Measurements from ENCODE around the gene SPRR2D.
"Not testable (repeated sequence)": the region's sequence is repeated elsewhere in the genome, so short reads cannot be mapped to it uniquely, and the experiment has no call there.

Gene SPRR2D

GRCh38 chr1:153040950-153041631 is at the start of gene SPRR2D:
SPRR2D (minus strand) TSS chr1:153041120; CDS start chr1:153040346, 774 bp downstream.
- DNase-seq: no peak

- no peak for DNase-seq
Measured at GRCh38 chr1:153087652-153088051, 46.7 kb upstream of the SPRR2D start.

- DNase-seq: no peak
Measured at GRCh38 chr1:153081736-153082135, 40.8 kb upstream of the SPRR2D start.

- DNase-seq: no peak
Measured at GRCh38 chr1:153072806-153073726, 32.1 kb upstream of the SPRR2D start.

- DNase-seq: no peak
Measured at GRCh38 chr1:153071511-153071910, 30.6 kb upstream of the SPRR2D start, which contains the start of gene SPRR2B. SPRR2B (minus strand) TSS chr1:153071611; CDS start chr1:153070839, 772 bp downstream.

GRCh38 chr1:153070243-153070642 is 29.3 kb upstream of the SPRR2D start:
- DNase-seq: no peak

GRCh38 chr1:153058826-153059784 is 18.2 kb upstream of the SPRR2D start:
- no peak for DNase-seq

GRCh38 chr1:153058154-153058553 is 17.2 kb upstream of the SPRR2D start:
- no peak for DNase-seq

GRCh38 chr1:153057375-153057774 is 16.5 kb upstream of the SPRR2D start, which contains the start of gene SPRR2A:
SPRR2A (minus strand) TSS chr1:153057512; CDS start chr1:153056735, 777 bp downstream.
- DNase-seq: no peak

- DNase-seq: not testable (repeated sequence)
Measured at GRCh38 chr1:153056111-153056510, 15.2 kb upstream of the SPRR2D start.

- DNase-seq: no peak
Measured at GRCh38 chr1:153049211-153049610, 8.3 kb upstream of the SPRR2D start.

GRCh38 chr1:153035211-153035610 is 5.7 kb downstream of the SPRR2D start:
- DNase-seq: no peak

- no peak for DNase-seq
Measured at GRCh38 chr1:153032677-153033308, 8.1 kb downstream of the SPRR2D start.

GRCh38 chr1:153032073-153032472 is 8.8 kb downstream of the SPRR2D start:
- DNase-seq: no peak

GRCh38 chr1:153030895-153031294 is 10.0 kb downstream of the SPRR2D start, which contains the start of gene SPRR1B:
SPRR1B (plus strand) TSS chr1:153031203; CDS start chr1:153032346, 1,143 bp downstream.
- DNase-seq: no peak

GRCh38 chr1:153028766-153029165 is 12.2 kb downstream of the SPRR2D start:
- no peak for DNase-seq

GRCh38 chr1:153025797-153026196 is 15.1 kb downstream of the SPRR2D start:
- no peak for DNase-seq

- no peak for DNase-seq
Measured at GRCh38 chr1:153024413-153024812, 16.5 kb downstream of the SPRR2D start.

GRCh38 chr1:153023109-153023508 is 17.8 kb downstream of the SPRR2D start:
- no peak for DNase-seq

- not testable (repeated sequence) for DNase-seq
Measured at GRCh38 chr1:153022340-153022739, 18.6 kb downstream of the SPRR2D start.

GRCh38 chr1:153021829-153022228 is 19.1 kb downstream of the SPRR2D start:
- DNase-seq: not testable (repeated sequence)

- DNase-seq: not testable (repeated sequence)
Measured at GRCh38 chr1:153011235-153011758, 29.6 kb downstream of the SPRR2D start.

Data from NCI-H446 treated with DMSO at 0.1 percent for 48 hours (cell line).